H1 (cell line): ENCODE measurements around the gene KIF25. TPM values are rescaled to one million over a fixed set of nuclear protein-coding genes. Genes with fewer than 3 reads are reported as not detected.

Experiments used
- CTCF ChIA-PET: fragments of 300-600 bp; sonication (Branson Sonifier 250); formaldehyde crosslinking; loops from one replicate; lab custom pipeline; 2021; ENCODE audit not compliant: partially characterized antibody; lab: Charles Lee
- POLR2A ChIA-PET: fragments of 300-600 bp; sonication (Branson Sonifier 250); formaldehyde crosslinking; loops from one replicate; lab custom pipeline; 2021; ENCODE audit warnings: inconsistent platforms; ENCODE audit not compliant: partially characterized antibody; lab: Charles Lee
- DNase-seq, 2 experiments: peaks; one replicate each; pipeline versions ENCODE4 v3.0.0 to v3.0.0-alpha.2; 2010 to 2022; ENCODE audit warnings: low spot score in 2 of 2, low read depth in 1 of 2, mixed read lengths in 1 of 2
- FAIRE-seq: peaks from 2 replicates; lab custom pipeline; 2011; peaks lifted over from hg19 to GRCh38; lab: Jason Lieb, UNC
- H2AFZ ChIP-seq: 2 replicates; pipeline ENCODE4 v1.8.1; 2012; ENCODE audit warnings: low read length, inconsistent platforms
- H2AK5ac ChIP-seq: 2 replicates; pipeline ENCODE4 v1.6.1; 2013; ENCODE audit warnings: low read depth, low read length
- H2BK120ac ChIP-seq: replicated peaks from 2 replicates; pipeline ENCODE3; 2013; ENCODE audit warnings: low read depth, low read length, inconsistent platforms
- H2BK12ac ChIP-seq: 2 replicates; pipeline ENCODE4 v1.6.1; 2013; ENCODE audit warnings: low read depth, low read length
- H2BK15ac ChIP-seq: 2 replicates; pipeline ENCODE4 v1.6.1; 2013; ENCODE audit warnings: low read length
- H2BK20ac ChIP-seq: 2 replicates; pipeline ENCODE4 v1.6.1; 2013; ENCODE audit warnings: low read length
- H2BK5ac ChIP-seq: 2 replicates; pipeline ENCODE4 v1.6.1; 2013; ENCODE audit warnings: low read depth, low read length
- H3K14ac ChIP-seq: 2 replicates; pipeline ENCODE4 v1.6.1; 2013; ENCODE audit warnings: inconsistent platforms; ENCODE audit not compliant: insufficient read length
- H3K18ac ChIP-seq: 2 replicates; pipeline ENCODE4 v1.6.1; 2013; ENCODE audit warnings: low read length; ENCODE audit errors: extremely low read depth
- H3K23ac ChIP-seq: 2 replicates; pipeline ENCODE4 v1.6.1; 2013; ENCODE audit warnings: inconsistent platforms; ENCODE audit not compliant: insufficient read length
- H3K23me2 ChIP-seq: 2 replicates; pipeline ENCODE4 v1.6.1; 2013; ENCODE audit warnings: low read depth, low read length
- H3K27ac ChIP-seq: 2 replicates; pipeline ENCODE4 v1.6.1; 2011; ENCODE audit warnings: low read depth, low read length, inconsistent platforms
- H3K27me3 ChIP-seq, 4 experiments: replicated peaks in 1 of 4; 1 replicate in 1 of 4; 2 replicates in 3 of 4; pipeline versions ENCODE4 v1.6.1 to v1.8.1; 2011 to 2013; ENCODE audit warnings: low read length in 3 of 4, mild to moderate bottlenecking in 3 of 4, inconsistent platforms in 2 of 4, mixed read lengths in 2 of 4, moderate library complexity in 1 of 4; ENCODE audit not compliant: control insufficient read depth in 3 of 4, insufficient read depth in 3 of 4; ENCODE audit errors: extremely low read depth in 1 of 4
- H3K36me3 ChIP-seq, 4 experiments: 2 replicates each; pipeline versions ENCODE4 v1.6.1 to v1.8.1; 2011 to 2013; ENCODE audit warnings: mild to moderate bottlenecking in 4 of 4, low read length in 3 of 4, moderate library complexity in 2 of 4, control low read depth in 1 of 4, inconsistent platforms in 1 of 4; ENCODE audit not compliant: insufficient read depth in 4 of 4, control insufficient read depth in 2 of 4
- H3K4ac ChIP-seq: replicated peaks from 2 replicates; pipeline ENCODE3; 2013; ENCODE audit warnings: low read length, low read depth, mixed read lengths, inconsistent platforms; ENCODE audit not compliant: insufficient read length
- H3K4me1 ChIP-seq, 4 experiments: replicated peaks in 1 of 4; 1 replicate in 1 of 4; 2 replicates in 3 of 4; pipeline versions ENCODE4 v1.6.1 to v1.8.1; 2011 to 2013; ENCODE audit warnings: low read length in 3 of 4, inconsistent platforms in 2 of 4, mixed read lengths in 1 of 4; ENCODE audit not compliant: insufficient read depth in 4 of 4, control insufficient read depth in 3 of 4
- H3K4me2 ChIP-seq, 2 experiments: 2 replicates each; pipeline versions ENCODE4 v1.6.1 to v1.8.1; 2011 to 2013; ENCODE audit warnings: low read depth in 2 of 2, low read length in 2 of 2, control low read depth in 1 of 2, inconsistent platforms in 1 of 2, mild to moderate bottlenecking in 1 of 2; ENCODE audit not compliant: insufficient read depth in 1 of 2
- H3K4me3 ChIP-seq, 4 experiments: fragments of 200-600, 300-600 bp in 1 of 4; sonication (generic), shearing (Covaris generic), sonication (Bioruptor Twin) in 1 of 4; 2 replicates each; pipeline versions ENCODE4 v1.5.1 to v1.8.1; 2011 to 2016; ENCODE audit warnings: low read length in 4 of 4, low read depth in 3 of 4, control low read depth in 2 of 4, inconsistent platforms in 2 of 4, mild to moderate bottlenecking in 2 of 4, mixed read lengths in 1 of 4, moderate library complexity in 1 of 4; ENCODE audit not compliant: insufficient read depth in 2 of 4; ENCODE audit errors: extremely low read depth in 1 of 4
- H3K56ac ChIP-seq: replicated peaks from 2 replicates; pipeline ENCODE3; 2013; ENCODE audit warnings: low read depth, mild to moderate bottlenecking, mixed read lengths, low read length, inconsistent platforms; ENCODE audit not compliant: insufficient read length
- H3K79me1 ChIP-seq: 2 replicates; pipeline ENCODE4 v1.6.1; 2013; ENCODE audit warnings: low read depth, low read length, control low read depth
- H3K79me2 ChIP-seq, 2 experiments: 2 replicates each; pipeline versions ENCODE4 v1.6.1 to v1.8.1; 2012 to 2013; ENCODE audit warnings: low read length in 2 of 2, mild to moderate bottlenecking in 2 of 2, inconsistent platforms in 1 of 2; ENCODE audit not compliant: insufficient read depth in 2 of 2, control insufficient read depth in 1 of 2
- H3K9ac ChIP-seq, 4 experiments: replicated peaks in 1 of 4; 1 replicate in 1 of 4; 2 replicates in 3 of 4; pipeline versions ENCODE4 v1.6.1 to v1.8.1; 2011 to 2013; ENCODE audit warnings: low read depth in 3 of 4, low read length in 3 of 4, control low read depth in 2 of 4, mild to moderate bottlenecking in 2 of 4, moderate library complexity in 2 of 4, inconsistent platforms in 1 of 4; ENCODE audit errors: extremely low read depth in 1 of 4
- H3K9me3 ChIP-seq, 2 experiments: 2 replicates each; pipeline versions ENCODE4 v1.6.1 to v1.8.1; 2012 to 2013; ENCODE audit warnings: mild to moderate bottlenecking in 2 of 2, moderate library complexity in 2 of 2, control low read depth in 1 of 2, inconsistent platforms in 1 of 2, low read depth in 1 of 2, low read length in 1 of 2, mixed read lengths in 1 of 2; ENCODE audit not compliant: insufficient read depth in 2 of 2
- H4K20me1 ChIP-seq, 2 experiments: replicated peaks in 1 of 2; 2 replicates each; pipeline versions ENCODE3 to v1.8.1; 2011 to 2013; ENCODE audit warnings: inconsistent platforms in 2 of 2, low read length in 2 of 2, mild to moderate bottlenecking in 1 of 2; ENCODE audit not compliant: insufficient read depth in 2 of 2, control insufficient read depth in 1 of 2
- H4K5ac ChIP-seq: 2 replicates; pipeline ENCODE4 v1.6.1; 2013; ENCODE audit warnings: low read length, low read depth, mixed read lengths, inconsistent platforms; ENCODE audit not compliant: insufficient read length
- H4K8ac ChIP-seq: 2 replicates; pipeline ENCODE4 v1.8.0; 2013; ENCODE audit warnings: mild to moderate bottlenecking, moderate library complexity, low read length, inconsistent platforms; ENCODE audit not compliant: insufficient read depth; ENCODE audit errors: extremely low read depth
- H4K91ac ChIP-seq: replicated peaks from 2 replicates; pipeline ENCODE3; 2013; ENCODE audit warnings: low read length, mixed read lengths, inconsistent platforms; ENCODE audit not compliant: insufficient read length
- BRCA1 ChIP-seq: IDR thresholded peaks from 2 replicates; pipeline ENCODE4 v1.6.1; 2012; ENCODE audit warnings: low read depth, low read length, improper control_type of control experiment
- CBX8 ChIP-seq: fragments of 300-800, 300-1000 bp; sonication (generic); IDR thresholded peaks from 2 replicates; pipeline ENCODE4 v1.7.1; 2016; ENCODE audit warnings: low read depth, low read length, borderline replicate concordance
- EGR1 ChIP-seq: IDR thresholded peaks from 2 replicates; pipeline ENCODE4 v1.6.1; 2011; ENCODE audit warnings: low read depth, low read length, borderline replicate concordance
- EZH2 ChIP-seq: fragments of 200-600 bp; sonication (generic); IDR thresholded peaks from 2 replicates; pipeline ENCODE4 v1.7.1; 2012; ENCODE audit warnings: low read depth, mild to moderate bottlenecking, moderate library complexity, low read length, inconsistent platforms; ENCODE audit not compliant: severe bottlenecking
- HDAC2 ChIP-seq, 2 experiments: fragments of 300-600 bp in 1 of 2; sonication (generic) in 1 of 2; IDR thresholded peaks; 2 replicates each; pipeline ENCODE4 v1.6.1; 2011 to 2012; ENCODE audit warnings: low read depth in 2 of 2, low read length in 2 of 2, mild to moderate bottlenecking in 2 of 2, moderate library complexity in 2 of 2, borderline replicate concordance in 1 of 2, inconsistent platforms in 1 of 2
- POU5F1 ChIP-seq: IDR thresholded peaks from 2 replicates; pipeline ENCODE4 v1.6.1; 2011; ENCODE audit warnings: low read depth, mild to moderate bottlenecking, low read length, moderate library complexity
- RFX5 ChIP-seq: IDR thresholded peaks from 2 replicates; pipeline ENCODE4 v1.6.1; 2011; ENCODE audit warnings: low read depth, low read length, improper control_type of control experiment, borderline replicate concordance
- RNF2 ChIP-seq: fragments of 200-900, 300-1000 bp; sonication (generic); IDR thresholded peaks from 2 replicates; pipeline ENCODE4 v1.7.1; 2016; ENCODE audit warnings: borderline replicate concordance, low read depth, mild to moderate bottlenecking, antibody characterized with exemption, low read length; ENCODE audit not compliant: poor library complexity, severe bottlenecking; ENCODE audit errors: missing control alignments
- SUZ12 ChIP-seq: fragments of 200-600 bp; sonication (generic); IDR thresholded peaks from 2 replicates; pipeline ENCODE4 v1.6.1; 2012; ENCODE audit warnings: mild to moderate bottlenecking, inconsistent platforms, low read length, moderate library complexity, mixed read lengths
- WGBS, 2 experiments: shearing (Covaris generic) in 1 of 2; methylation state at CpG; one replicate each; pipeline versions ENCODE4 v1.1.6 to v1.1.7; 2013 to 2015; ENCODE audit warnings: low lambda C conversion rate in 2 of 2, mixed read lengths in 2 of 2, inconsistent platforms in 1 of 2, low coverage in 1 of 2, missing lambda C conversion rate in 1 of 2; ENCODE audit not compliant: insufficient replicate concordance in 2 of 2, insufficient coverage in 1 of 2, insufficient read length in 1 of 2; ENCODE audit errors: extremely low coverage in 1 of 2, missing lambda C conversion rate in 1 of 2; 5-methylcytosine and 5-hydroxymethylcytosine counted together
- polyA plus RNA-seq, 7 experiments: library from polyadenylated mRNA; depleted of rRNA in 3 of 7; stranded (reverse) in 5 of 7; unstranded in 2 of 7; fragments of >200 nt in 5 of 7; fragments of 200-250 nt in 2 of 7; gene quantifications; 1 replicate in 5 of 7; 2 replicates in 1 of 7; 4 replicates in 1 of 7; pipeline versions ENCODE4 v1.2.1 to v1.2.3, GENCODE V29; 2011 to 2013; ENCODE audit warnings: missing spikeins in 2 of 7, mixed read lengths in 2 of 7
- total RNA-seq: library from RNA; stranded (reverse); fragmentation: NEBNext Ultra II Directional; extraction: Animal tissue kit (Norgen Biotek cat#: 25700); gene quantifications from 2 replicates; pipeline ENCODE4 v1.2.1, GENCODE V29; 2021

KIF25 gene
- total and polyA plus RNA-seq, 2 of the 8 experiments (the other 6 are each of a cell fraction or from before 2014, with no cell fraction given), result 1.5 to 2.0 TPM

GRCh38 chr6:167947716-167948115 lies 49.8 kb upstream of the KIF25 start:
- H3K9ac ChIP-seq, result no peak overlapping the region
- WGBS, 2 experiments, result 93% methylated on average over 1 of the region's 1 CpG; no CpG with 5 or more reads in 1 of the 2 experiments
- H4K20me1 ChIP-seq, result peaks cover 0 to 6% of the 10 kb centered on the region in 2 experiments
- no peak overlapping the region for H2BK20ac ChIP-seq
- no peak overlapping the region for H3K18ac ChIP-seq
- no peaks in the 10 kb centered on the region for H3K9me3 ChIP-seq
- H3K4me1 ChIP-seq, result no peaks in the 10 kb centered on the region
- no peaks in the 10 kb centered on the region for H3K27me3 ChIP-seq
- CTCF ChIA-PET, result interaction anchor here (0.6 to 3.1 kb wide), 3 partner anchors 9 to 20 kb away, joined by 3 to 12 read pairs (median 4); no protein-coding TSS in a partner anchor
- no peak overlapping the region for H4K8ac ChIP-seq
- no peak overlapping the region for H2AK5ac ChIP-seq
- H2BK5ac ChIP-seq, result no peak overlapping the region
- no peak overlapping the region for H2BK120ac ChIP-seq
- no peaks in the 10 kb centered on the region for H3K23me2 ChIP-seq
- no peak overlapping the region for H3K27ac ChIP-seq
- no peaks in the 10 kb centered on the region for H3K79me2 ChIP-seq
- H3K4ac ChIP-seq, result no peak overlapping the region
- H3K36me3 ChIP-seq, result peaks cover 40 to 98% (median 76%) of the 10 kb centered on the region in 4 experiments
- H4K91ac ChIP-seq, result no peak overlapping the region
- no peak overlapping the region for H3K56ac ChIP-seq
- no peak overlapping the region for H2AFZ ChIP-seq
- no peak for TF ChIP-seq SUZ12
- no peak for TF ChIP-seq BRCA1
- TF ChIP-seq EGR1, result no peak
- no peak for TF ChIP-seq EZH2
- TF ChIP-seq RFX5, result no peak
- TF ChIP-seq POU5F1, result no peak
- no peak for TF ChIP-seq HDAC2 (IDR thresholded peaks at IDR 0.05; ENCODE audit: borderline replicate concordance in 1 of 2, low read depth in 2 of 2, low read length in 2 of 2)
- no peak for TF ChIP-seq RNF2
- TF ChIP-seq CBX8, result no peak
- no peak overlapping the region for H3K14ac ChIP-seq
- no peak overlapping the region for H2BK12ac ChIP-seq
- DNase-seq (no peak), FAIRE-seq (no peak)
- no peak overlapping the region for H3K4me2 ChIP-seq
- POLR2A ChIA-PET, result interaction anchor here (0.9 kb wide), 1 partner anchor 9 kb away, joined by 3 read pairs; no protein-coding TSS in a partner anchor
- H3K23ac ChIP-seq, result no peak overlapping the region
- H3K79me1 ChIP-seq, result no peaks in the 10 kb centered on the region
- no peak overlapping the region for H2BK15ac ChIP-seq
- H4K5ac ChIP-seq, result no peak overlapping the region
- no peak overlapping the region for H3K4me3 ChIP-seq
